PC-9 (cell line): ENCODE results near the gene SMARCA2.

ENCODE experiments used
- CTCF ChIP-seq: fragments of 200-600 bp; sonication (generic); conservative IDR thresholded peaks from 2 replicates; pipeline ENCODE4 v1.6.1; 2017; ENCODE audit warnings: mixed run types, antibody characterized with exemption, mild to moderate bottlenecking, moderate library complexity
- EZH2 ChIP-seq: fragments of 200-600 bp; sonication (generic); IDR thresholded peaks from 2 replicates; pipeline ENCODE4 v1.8.0; 2017; ENCODE audit warnings: antibody characterized with exemption, low read depth

- no peak for TF ChIP-seq CTCF
- TF ChIP-seq EZH2: no peak
Observed at GRCh38 chr9:2150338-2150737, 135.2 kb downstream of the SMARCA2 start.
